CD4-positive, alpha-beta T cell treated with Interleukin-2 at 100 ng/mL for 4 hours (primary cell): ENCODE results near the gene TSTD2.
A peak's percentile ranks its signal among the peaks of the same experiment; 100 is the strongest.
"Not testable (repeated sequence)": the region's sequence is repeated elsewhere in the genome, so short reads cannot be mapped to it uniquely, and the experiment has no call there.

Source experiments
- DNase-seq: peaks from one replicate; pipeline ENCODE4 v3.0.0-alpha.2; 2020; ENCODE audit warnings: low spot score

The TSTD2 gene

GRCh38 chr9:97586909-97587308 is 46.3 kb downstream of the TSTD2 start:
- not testable (repeated sequence) for DNase-seq

GRCh38 chr9:97584778-97585177 is 48.4 kb downstream of the TSTD2 start:
- not testable (repeated sequence) for DNase-seq

GRCh38 chr9:97581590-97581989 is 51.6 kb downstream of the TSTD2 start:
- not testable (repeated sequence) for DNase-seq

GRCh38 chr9:97579914-97580313 is 53.3 kb downstream of the TSTD2 start:
- no peak for DNase-seq

GRCh38 chr9:97578846-97579245 is 54.3 kb downstream of the TSTD2 start:
- DNase-seq: no peak

- no peak for DNase-seq
These were observed 56.1 kb downstream of the TSTD2 start for GRCh38 chr9:97577051-97577450.

- DNase-seq: no peak
These were observed 57.4 kb downstream of the TSTD2 start for GRCh38 chr9:97575673-97576200.

- DNase-seq: peak; percentile 13
These were observed 58.1 kb downstream of the TSTD2 start for GRCh38 chr9:97574921-97575672.

GRCh38 chr9:97574101-97574571 is 59.0 kb downstream of the TSTD2 start:
- DNase-seq: not testable (repeated sequence)

GRCh38 chr9:97573482-97574073 is 59.6 kb downstream of the TSTD2 start:
- DNase-seq: no peak

- DNase-seq: no peak
These were observed 60.2 kb downstream of the TSTD2 start for GRCh38 chr9:97572892-97573365.

- no peak for DNase-seq
These were observed 60.8 kb downstream of the TSTD2 start for GRCh38 chr9:97572196-97572891.

GRCh38 chr9:97571664-97572063 is 61.5 kb downstream of the TSTD2 start:
- DNase-seq: no peak

GRCh38 chr9:97570899-97571298 is 62.3 kb downstream of the TSTD2 start:
- no peak for DNase-seq

GRCh38 chr9:97568461-97569275 is 64.5 kb downstream of the TSTD2 start:
- no peak for DNase-seq

GRCh38 chr9:97567894-97568202 is 65.3 kb downstream of the TSTD2 start:
- no peak for DNase-seq

GRCh38 chr9:97567182-97567893 is 65.8 kb downstream of the TSTD2 start:
- no peak for DNase-seq

- DNase-seq: no peak
These were observed 67.9 kb downstream of the TSTD2 start for GRCh38 chr9:97565262-97565661.

- DNase-seq: no peak
These were observed 68.6 kb downstream of the TSTD2 start for GRCh38 chr9:97564291-97565175.

- no peak for DNase-seq
These were observed 69.6 kb downstream of the TSTD2 start for GRCh38 chr9:97563458-97564135.
